A673 (cell line): ENCODE results near the gene CCDC6.

Source experiments
- EZH2 ChIP-seq: fragments of 200-600 bp; sonication (generic); IDR thresholded peaks from 2 replicates; pipeline ENCODE4 v1.6.1; 2017; ENCODE audit warnings: borderline replicate concordance, low read depth, mild to moderate bottlenecking, mixed read lengths, antibody characterized with exemption, low read length; ENCODE audit not compliant: poor library complexity, severe bottlenecking
- TF ChIP-seq, protein P1 (sequence below): fragments of 300-800, 200-600 bp; sonication (generic); conservative IDR thresholded peaks from 2 replicates; pipeline ENCODE4 v1.5.1; 2017; ENCODE audit warnings: low read depth, mild to moderate bottlenecking, antibody characterized with exemption, low read length, moderate library complexity, mixed read lengths

DNA sequence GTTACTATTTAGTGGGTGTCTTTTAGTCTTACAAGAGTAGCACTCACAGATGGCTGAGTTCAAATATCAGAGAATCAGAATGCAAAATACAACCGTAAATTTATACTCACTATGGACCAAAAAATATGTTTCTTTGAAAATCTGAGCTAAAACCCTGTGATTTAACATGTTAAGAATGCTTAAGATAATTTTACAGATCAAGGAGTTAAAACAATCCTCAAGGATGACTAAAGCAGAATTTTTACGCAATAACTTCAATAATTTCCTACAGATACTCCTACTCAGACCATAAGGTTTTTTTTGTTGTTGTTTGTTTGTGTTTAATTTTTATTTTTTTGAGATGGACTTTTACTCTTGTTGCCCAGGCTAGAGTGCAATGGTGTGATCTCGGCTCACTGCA, 47.9 kb upstream of the CCDC6 start:
- TF ChIP-seq, protein P1, sequence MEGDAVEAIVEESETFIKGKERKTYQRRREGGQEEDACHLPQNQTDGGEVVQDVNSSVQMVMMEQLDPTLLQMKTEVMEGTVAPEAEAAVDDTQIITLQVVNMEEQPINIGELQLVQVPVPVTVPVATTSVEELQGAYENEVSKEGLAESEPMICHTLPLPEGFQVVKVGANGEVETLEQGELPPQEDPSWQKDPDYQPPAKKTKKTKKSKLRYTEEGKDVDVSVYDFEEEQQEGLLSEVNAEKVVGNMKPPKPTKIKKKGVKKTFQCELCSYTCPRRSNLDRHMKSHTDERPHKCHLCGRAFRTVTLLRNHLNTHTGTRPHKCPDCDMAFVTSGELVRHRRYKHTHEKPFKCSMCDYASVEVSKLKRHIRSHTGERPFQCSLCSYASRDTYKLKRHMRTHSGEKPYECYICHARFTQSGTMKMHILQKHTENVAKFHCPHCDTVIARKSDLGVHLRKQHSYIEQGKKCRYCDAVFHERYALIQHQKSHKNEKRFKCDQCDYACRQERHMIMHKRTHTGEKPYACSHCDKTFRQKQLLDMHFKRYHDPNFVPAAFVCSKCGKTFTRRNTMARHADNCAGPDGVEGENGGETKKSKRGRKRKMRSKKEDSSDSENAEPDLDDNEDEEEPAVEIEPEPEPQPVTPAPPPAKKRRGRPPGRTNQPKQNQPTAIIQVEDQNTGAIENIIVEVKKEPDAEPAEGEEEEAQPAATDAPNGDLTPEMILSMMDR: no peak
- no peak for TF ChIP-seq EZH2
